Measurements from ENCODE around the gene PXMP2.
"Not testable (repeated sequence)": the region's sequence is repeated elsewhere in the genome, so short reads cannot be mapped to it uniquely, and the experiment has no call there.

DNA sequence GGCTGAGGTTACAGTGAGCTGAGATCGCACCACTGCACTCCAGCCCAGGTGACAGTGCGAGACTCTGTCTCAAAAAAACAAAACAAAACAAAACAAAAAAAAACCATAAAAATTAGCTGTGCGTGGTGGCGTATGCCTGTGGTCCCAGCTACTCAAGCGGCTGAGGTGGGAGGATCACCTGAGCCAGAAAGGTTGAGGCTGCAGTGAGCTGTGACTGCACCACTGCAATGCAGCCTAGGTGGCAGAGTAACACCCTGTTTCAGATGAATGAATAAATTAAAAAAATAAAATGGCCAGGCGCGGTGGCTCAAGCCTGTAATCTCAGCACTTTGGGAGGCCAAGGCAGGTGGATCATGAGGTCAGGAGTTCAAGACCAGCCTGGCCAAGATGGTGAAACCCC, 66.3 kb downstream of the PXMP2 start:
- TF ChIP-seq, protein P1, sequence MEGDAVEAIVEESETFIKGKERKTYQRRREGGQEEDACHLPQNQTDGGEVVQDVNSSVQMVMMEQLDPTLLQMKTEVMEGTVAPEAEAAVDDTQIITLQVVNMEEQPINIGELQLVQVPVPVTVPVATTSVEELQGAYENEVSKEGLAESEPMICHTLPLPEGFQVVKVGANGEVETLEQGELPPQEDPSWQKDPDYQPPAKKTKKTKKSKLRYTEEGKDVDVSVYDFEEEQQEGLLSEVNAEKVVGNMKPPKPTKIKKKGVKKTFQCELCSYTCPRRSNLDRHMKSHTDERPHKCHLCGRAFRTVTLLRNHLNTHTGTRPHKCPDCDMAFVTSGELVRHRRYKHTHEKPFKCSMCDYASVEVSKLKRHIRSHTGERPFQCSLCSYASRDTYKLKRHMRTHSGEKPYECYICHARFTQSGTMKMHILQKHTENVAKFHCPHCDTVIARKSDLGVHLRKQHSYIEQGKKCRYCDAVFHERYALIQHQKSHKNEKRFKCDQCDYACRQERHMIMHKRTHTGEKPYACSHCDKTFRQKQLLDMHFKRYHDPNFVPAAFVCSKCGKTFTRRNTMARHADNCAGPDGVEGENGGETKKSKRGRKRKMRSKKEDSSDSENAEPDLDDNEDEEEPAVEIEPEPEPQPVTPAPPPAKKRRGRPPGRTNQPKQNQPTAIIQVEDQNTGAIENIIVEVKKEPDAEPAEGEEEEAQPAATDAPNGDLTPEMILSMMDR (IDR thresholded peaks at IDR 0.05), result not testable (repeated sequence)
- TF ChIP-seq POLR2A (IDR thresholded peaks at IDR 0.05), result not testable (repeated sequence)

All from upper lobe of left lung (tissue), 4 donors.